Hematopoietic multipotent progenitor cell treated with erythropoietin and hydrocortisone succinate and interleukin-3 and kit ligand, for 17 days (in vitro differentiated cells): ENCODE results near the gene NCAPH2.
"Not testable (repeated sequence)": the region's sequence is repeated elsewhere in the genome, so short reads cannot be mapped to it uniquely, and the experiment has no call there.

Experiments used
- DNase-seq: peaks from one replicate; pipeline ENCODE4 v3.0.0-alpha.2; 2015; ENCODE audit warnings: low spot score

The NCAPH2 gene

GRCh38 chr22:50530877-50531545 lies 23.0 kb downstream of the NCAPH2 start:
- DNase-seq, result no peak

GRCh38 chr22:50531546-50531961 lies 23.5 kb downstream of the NCAPH2 start:
- no peak for DNase-seq

- DNase-seq, result no peak
These were observed 24.1 kb downstream of the NCAPH2 start for GRCh38 chr22:50531962-50532674.

GRCh38 chr22:50532824-50533796 lies 25.1 kb downstream of the NCAPH2 start:
- DNase-seq, result no peak

- not testable (repeated sequence) for DNase-seq
These were observed 26.1 kb downstream of the NCAPH2 start for GRCh38 chr22:50533856-50534711.

- no peak for DNase-seq
These were observed 27.1 kb downstream of the NCAPH2 start for GRCh38 chr22:50535113-50535512.

GRCh38 chr22:50536226-50536625 lies 28.2 kb downstream of the NCAPH2 start:
- no peak for DNase-seq

GRCh38 chr22:50537765-50538164 lies 29.7 kb downstream of the NCAPH2 start:
- no peak for DNase-seq

- no peak for DNase-seq
These were observed 32.4 kb downstream of the NCAPH2 start for GRCh38 chr22:50540381-50540780.

- DNase-seq, result not testable (repeated sequence)
These were observed 33.6 kb downstream of the NCAPH2 start for GRCh38 chr22:50541667-50542026.

GRCh38 chr22:50542416-50542927 lies 34.4 kb downstream of the NCAPH2 start:
- DNase-seq, result no peak

GRCh38 chr22:50544078-50544745 lies 36.2 kb downstream of the NCAPH2 start:
- DNase-seq, result no peak

GRCh38 chr22:50544746-50545253 lies 36.8 kb downstream of the NCAPH2 start:
- no peak for DNase-seq

- DNase-seq, result no peak
These were observed 37.7 kb downstream of the NCAPH2 start, which contains the start of gene KLHDC7B for GRCh38 chr22:50545522-50546325. KLHDC7B (plus strand) TSS chr22:50545899; CDS start chr22:50546244, 345 bp downstream.

GRCh38 chr22:50546326-50547262 lies 38.6 kb downstream of the NCAPH2 start:
- DNase-seq, result no peak

GRCh38 chr22:50547263-50547985 lies 39.4 kb downstream of the NCAPH2 start:
- no peak for DNase-seq

GRCh38 chr22:50548040-50548920 lies 40.3 kb downstream of the NCAPH2 start:
- no peak for DNase-seq
